Esophagus squamous epithelium (tissue), 4 donors: Measurements from ENCODE around the gene PYURF.

Experiments
- POLR2A ChIP-seq, 4 donors: fragments of 450-650 bp; IDR thresholded peaks; one replicate each; pipeline ENCODE4 v1.6.1; 2017; ENCODE audit warnings: antibody characterized with exemption in 4 of 4, mild to moderate bottlenecking in 4 of 4, moderate library complexity in 3 of 4
- TF ChIP-seq, protein P1 (sequence below), 6 experiments: fragments of 450-650 bp in 4 of 6; fragments of 200-600 bp in 2 of 6; sonication (generic) in 2 of 6; IDR thresholded peaks; one replicate each; pipeline ENCODE4 v1.5.1; 2016 to 2019; ENCODE audit warnings: antibody characterized with exemption in 6 of 6, mild to moderate bottlenecking in 4 of 6, moderate library complexity in 4 of 6

DNA sequence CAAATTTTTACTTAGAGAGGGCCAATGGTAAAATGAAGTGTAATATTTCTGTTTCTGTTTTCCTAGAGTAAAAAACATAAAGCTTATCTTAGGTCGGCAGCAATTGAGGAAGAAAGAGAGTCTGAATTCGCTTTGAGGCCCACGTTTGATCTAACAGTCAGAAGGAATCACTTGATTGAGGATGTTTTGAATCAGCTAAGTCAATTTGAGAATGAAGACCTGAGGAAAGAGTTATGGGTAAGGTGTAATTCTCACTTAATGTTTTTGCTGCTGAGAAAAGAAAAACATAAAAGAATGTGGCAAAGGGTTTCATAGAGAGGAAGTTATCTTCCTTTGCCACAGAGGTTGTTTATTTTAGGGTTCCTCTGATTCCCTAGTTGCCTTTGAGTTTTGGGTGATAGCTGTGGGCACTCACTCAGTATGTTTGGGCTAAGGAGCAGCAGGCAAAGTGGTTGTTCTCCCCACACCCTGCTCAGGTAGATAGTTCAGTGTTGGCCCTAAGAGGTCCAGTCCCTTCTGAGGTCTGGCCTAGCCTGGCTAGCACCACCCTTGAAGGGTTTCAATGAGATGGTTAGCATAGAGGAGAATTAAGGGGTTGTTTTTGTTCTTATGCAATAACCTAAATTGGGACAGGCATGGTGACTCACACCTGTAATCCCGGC, 34.3 kb downstream of the PYURF start:
- TF ChIP-seq, protein P1, sequence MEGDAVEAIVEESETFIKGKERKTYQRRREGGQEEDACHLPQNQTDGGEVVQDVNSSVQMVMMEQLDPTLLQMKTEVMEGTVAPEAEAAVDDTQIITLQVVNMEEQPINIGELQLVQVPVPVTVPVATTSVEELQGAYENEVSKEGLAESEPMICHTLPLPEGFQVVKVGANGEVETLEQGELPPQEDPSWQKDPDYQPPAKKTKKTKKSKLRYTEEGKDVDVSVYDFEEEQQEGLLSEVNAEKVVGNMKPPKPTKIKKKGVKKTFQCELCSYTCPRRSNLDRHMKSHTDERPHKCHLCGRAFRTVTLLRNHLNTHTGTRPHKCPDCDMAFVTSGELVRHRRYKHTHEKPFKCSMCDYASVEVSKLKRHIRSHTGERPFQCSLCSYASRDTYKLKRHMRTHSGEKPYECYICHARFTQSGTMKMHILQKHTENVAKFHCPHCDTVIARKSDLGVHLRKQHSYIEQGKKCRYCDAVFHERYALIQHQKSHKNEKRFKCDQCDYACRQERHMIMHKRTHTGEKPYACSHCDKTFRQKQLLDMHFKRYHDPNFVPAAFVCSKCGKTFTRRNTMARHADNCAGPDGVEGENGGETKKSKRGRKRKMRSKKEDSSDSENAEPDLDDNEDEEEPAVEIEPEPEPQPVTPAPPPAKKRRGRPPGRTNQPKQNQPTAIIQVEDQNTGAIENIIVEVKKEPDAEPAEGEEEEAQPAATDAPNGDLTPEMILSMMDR (IDR thresholded peaks at IDR 0.05) = no peak
- no peak for TF ChIP-seq POLR2A (IDR thresholded peaks at IDR 0.05)
